SK-N-SH (cell line): ENCODE data around the gene RAB4B. TPM values are rescaled to one million over a fixed set of nuclear protein-coding genes. Genes with fewer than 3 reads are reported as not detected.
"Not testable (repeated sequence)": the region's sequence is repeated elsewhere in the genome, so short reads cannot be mapped to it uniquely, and the experiment has no call there.

Source experiments
- CTCF ChIA-PET: fragments of 300-600, 350-600 bp; formaldehyde crosslinking; extraction: SDS; loops from one replicate; lab custom pipeline; 2021; lab: Yijun Ruan, JAX
- POLR2A ChIA-PET: fragments of 350-600 bp; sonication (Branson Sonifier 250); formaldehyde crosslinking; extraction: SDS; loops from one replicate; lab custom pipeline; 2020; ENCODE audit warnings: antibody characterized with exemption, inconsistent platforms; lab: Yijun Ruan, JAX
- DNase-seq: peaks from one replicate; pipeline ENCODE4 v3.0.0; 2012
- H2AFZ ChIP-seq: fragments of 200-600 bp; sonication (generic); 2 replicates; pipeline ENCODE4 v1.8.1; 2016; ENCODE audit warnings: antibody characterized with exemption, mild to moderate bottlenecking, low read depth
- H3F3A ChIP-seq: fragments of 200-600 bp; sonication (generic); replicated peaks from 2 replicates; pipeline ENCODE3; 2016; ENCODE audit warnings: antibody characterized with exemption, mild to moderate bottlenecking; ENCODE audit not compliant: insufficient read depth
- H3K27ac ChIP-seq, 2 experiments: fragments of 200-500 bp in 1 of 2; fragments of 200-600 bp in 1 of 2; sonication (Bioruptor generic) in 1 of 2; sonication (generic), shearing (Covaris generic) in 1 of 2; 2 replicates each; pipeline versions ENCODE4 v1.5.1 to v1.6.1; 2014 to 2016; ENCODE audit warnings: low read depth in 2 of 2, inconsistent platforms in 1 of 2, low read length in 1 of 2, mild to moderate bottlenecking in 1 of 2, mixed read lengths in 1 of 2
- H3K27me3 ChIP-seq: fragments of 200-600 bp; sonication (generic), shearing (Covaris generic); 2 replicates; pipeline ENCODE4 v1.6.1; 2016; ENCODE audit warnings: mixed run types; ENCODE audit not compliant: insufficient read depth
- H3K36me3 ChIP-seq, 2 experiments: fragments of 200-500 bp in 1 of 2; fragments of 200-600 bp in 1 of 2; sonication (Bioruptor generic) in 1 of 2; sonication (generic) in 1 of 2; replicated peaks in 1 of 2; 2 replicates each; pipeline versions ENCODE3 to v1.5.1; 2014 to 2016; ENCODE audit warnings: low read length in 1 of 2, mild to moderate bottlenecking in 1 of 2; ENCODE audit not compliant: insufficient read depth in 2 of 2, control insufficient read depth in 1 of 2
- H3K4me1 ChIP-seq, 2 experiments: fragments of 200-500 bp in 1 of 2; fragments of 200-600 bp in 1 of 2; sonication (Bioruptor generic) in 1 of 2; sonication (generic), shearing (Covaris generic) in 1 of 2; 2 replicates each; pipeline versions ENCODE4 v1.5.1 to v1.6.1; 2014 to 2016; ENCODE audit warnings: low read depth in 1 of 2, low read length in 1 of 2, mixed run types in 1 of 2; ENCODE audit not compliant: insufficient read depth in 2 of 2, control insufficient read depth in 1 of 2
- H3K4me2 ChIP-seq: fragments of 200-600 bp; sonication (generic), shearing (Covaris generic); 2 replicates; pipeline ENCODE4 v1.6.1; 2017; ENCODE audit warnings: mixed run types
- H3K4me3 ChIP-seq, 2 experiments: fragments of 200-500 bp in 1 of 2; fragments of 200-600 bp in 1 of 2; sonication (Bioruptor generic) in 1 of 2; sonication (generic), shearing (Covaris generic) in 1 of 2; 2 replicates each; pipeline versions ENCODE4 v1.5.1 to v1.8.1; 2014 to 2016; ENCODE audit warnings: low read depth in 2 of 2, inconsistent platforms in 1 of 2, low read length in 1 of 2, mild to moderate bottlenecking in 1 of 2, mixed read lengths in 1 of 2, moderate library complexity in 1 of 2
- H3K79me2 ChIP-seq: fragments of 200-600 bp; sonication (generic); 2 replicates; pipeline ENCODE4 v1.8.1; 2017; ENCODE audit warnings: mild to moderate bottlenecking; ENCODE audit not compliant: insufficient read depth
- H3K9ac ChIP-seq: fragments of 200-600 bp; sonication (generic); 2 replicates; pipeline ENCODE4 v1.6.1; 2017; ENCODE audit warnings: mixed run types
- H3K9me2 ChIP-seq: fragments of 200-600 bp; sonication (generic); 2 replicates; pipeline ENCODE4 v1.6.1; 2017; ENCODE audit warnings: mixed run types
- H3K9me3 ChIP-seq: fragments of 200-600 bp; sonication (generic); 2 replicates; pipeline ENCODE4 v1.6.1; 2017; ENCODE audit warnings: mixed run types, mild to moderate bottlenecking, moderate library complexity
- H4K20me1 ChIP-seq: fragments of 200-600 bp; sonication (generic); 2 replicates; pipeline ENCODE4 v1.6.1; 2017; ENCODE audit warnings: mild to moderate bottlenecking, mixed run types; ENCODE audit not compliant: insufficient read depth
- EP300 ChIP-seq, 2 experiments: IDR thresholded peaks; 2 replicates each; pipeline versions ENCODE4 v1.4.0 to v1.6.1; 2012; ENCODE audit warnings: borderline replicate concordance in 1 of 2, low read depth in 1 of 2, low read length in 1 of 2
- FOXJ3 ChIP-seq: sonication (generic); formaldehyde crosslinking; IDR thresholded peaks from 2 replicates; pipeline ENCODE4 v1.5.1; 2020; ENCODE audit warnings: mild to moderate bottlenecking, missing genetic modification reagents
- MXI1 ChIP-seq: IDR thresholded peaks from 2 replicates; pipeline ENCODE4 v1.6.1; 2012; ENCODE audit warnings: mild to moderate bottlenecking, low read depth, low read length, improper control_type of control experiment
- NFIC ChIP-seq: IDR thresholded peaks from 2 replicates; pipeline ENCODE4 v1.4.0; 2012; ENCODE audit warnings: borderline replicate concordance
- PBX3 ChIP-seq: IDR thresholded peaks from 2 replicates; pipeline ENCODE4; 2012
- REST ChIP-seq: IDR thresholded peaks from 2 replicates; pipeline ENCODE4 v1.6.1; 2012; ENCODE audit warnings: mild to moderate bottlenecking, low read depth, low read length, moderate library complexity
- RFX5 ChIP-seq: IDR thresholded peaks from 2 replicates; pipeline ENCODE4 v1.6.1; 2012; ENCODE audit warnings: mild to moderate bottlenecking, improper control_type of control experiment, low read length
- TAF1 ChIP-seq: IDR thresholded peaks from 2 replicates; pipeline ENCODE4 v1.6.1; 2012; ENCODE audit warnings: low read depth, mild to moderate bottlenecking, low read length, moderate library complexity, borderline replicate concordance
- WGBS: methylation state at CpG from one replicate; pipeline ENCODE4 v1.1.6; 2017; ENCODE audit warnings: low lambda C conversion rate; 5-methylcytosine and 5-hydroxymethylcytosine counted together
- polyA plus RNA-seq, 3 experiments: library from polyadenylated mRNA; depleted of rRNA; stranded (reverse); fragments of >200 nt; gene quantifications; 2 replicates each; pipeline ENCODE4 v1.2.3, GENCODE V29; 2012

RAB4B gene
- polyA plus RNA-seq, 1 of the 3 experiments (the other 2 are of a cell fraction), result 53.2 TPM

- TF ChIP-seq TAF1 (peak; percentile 46; the same call in 1 of the 2 replicates), MXI1 (peak; percentile 51; the same call in 1 of the 2 replicates), NFIC (no peak), PBX3 (peak; percentile 82), RFX5 (peak; percentile 5; the same call in 1 of the 2 replicates), FOXJ3 (CRISPR knock-in tag) (no peak), EP300 (IDR thresholded peaks at IDR 0.05; ENCODE audit: borderline replicate concordance in 1 of 2, low read depth in 1 of 2, low read length in 1 of 2) (no peak), REST (no peak)
Observed at GRCh38 chr19:40777937-40778705, at the start of gene RAB4B (continued).

GRCh38 chr19:40730065-40730464 lies 48.0 kb upstream of the RAB4B start:
- not testable (repeated sequence) for H3K9me2 ChIP-seq, H3F3A ChIP-seq, H2AFZ ChIP-seq, H3K4me2 ChIP-seq, H4K20me1 ChIP-seq, H3K27me3 ChIP-seq, H3K9ac ChIP-seq, H3K79me2 ChIP-seq, H3K4me3 ChIP-seq, H3K27ac ChIP-seq, DNase-seq, H3K4me1 ChIP-seq, H3K9me3 ChIP-seq
- 97% methylated on average over 5 of the region's 5 CpGs for WGBS
- CTCF ChIA-PET, result interaction anchor here (0.6 to 1.2 kb wide), 2 partner anchors 26 to 95 kb away, joined by 3 to 4 read pairs; no protein-coding TSS in a partner anchor
- POLR2A ChIA-PET, result interaction anchor here (1.3 kb wide), 1 partner anchor 11 kb away, joined by 3 read pairs; no protein-coding TSS in a partner anchor
- peaks cover 21 to 49% of the 10 kb centered on the region in 2 experiments for H3K36me3 ChIP-seq

- H3K4me1 ChIP-seq, H3K9me2 ChIP-seq, H3K4me3 ChIP-seq, H3K9me3 ChIP-seq, H3K9ac ChIP-seq, DNase-seq, CTCF ChIA-PET, H3K27me3 ChIP-seq, H3K79me2 ChIP-seq, H2AFZ ChIP-seq, H3K27ac ChIP-seq, H3F3A ChIP-seq, H3K4me2 ChIP-seq, POLR2A ChIA-PET, H4K20me1 ChIP-seq: not testable (repeated sequence)
- WGBS, result 96% methylated on average over 16 of the region's 16 CpGs
- H3K36me3 ChIP-seq, result peaks cover 28 to 39% of the 10 kb centered on the region in 2 experiments
Observed at GRCh38 chr19:40732304-40732703, 45.7 kb upstream of the RAB4B start.
